Lung (tissue), 12 donors: ENCODE measurements around the gene EMILIN1. TPM values are rescaled to one million over a fixed set of nuclear protein-coding genes. Genes with fewer than 3 reads are reported as not detected.

Experiments
- ATAC-seq: fragments of 200-7000 bp; cut with Tn5 transposase; one replicate; pipeline ENCODE4 v1.9.1; 2020; ENCODE audit warnings: moderate number of reproducible peaks; ENCODE audit not compliant: insufficient read depth, low FRiP score
- DNase-seq, 3 donors: peaks; one replicate each; pipeline ENCODE4 v3.0.0-alpha.2; 2013 to 2017
- H3K27ac ChIP-seq, 2 donors: one replicate each; pipeline ENCODE4 v1.5.1; 2013; ENCODE audit warnings: mild to moderate bottlenecking in 2 of 2, moderate library complexity in 2 of 2, control low read depth in 1 of 2, inconsistent platforms in 1 of 2, low read depth in 1 of 2, low read length in 1 of 2
- H3K27me3 ChIP-seq, 3 donors: one replicate each; pipeline ENCODE4 v1.5.1; 2013; ENCODE audit warnings: low read length in 2 of 3; ENCODE audit not compliant: control insufficient read depth in 3 of 3, insufficient read depth in 3 of 3
- H3K36me3 ChIP-seq, 4 donors: one replicate each; pipeline ENCODE4 v1.5.1; 2013; ENCODE audit warnings: low read length in 4 of 4, mild to moderate bottlenecking in 1 of 4, moderate library complexity in 1 of 4; ENCODE audit not compliant: control insufficient read depth in 4 of 4, insufficient read depth in 4 of 4
- H3K4me1 ChIP-seq, 5 donors: one replicate each; pipeline ENCODE4 v1.5.1; 2013; ENCODE audit warnings: low read length in 5 of 5, mild to moderate bottlenecking in 2 of 5, moderate library complexity in 1 of 5; ENCODE audit not compliant: control insufficient read depth in 5 of 5, insufficient read depth in 5 of 5
- H3K4me3 ChIP-seq: one replicate; pipeline ENCODE4 v1.5.1; 2013; ENCODE audit warnings: mild to moderate bottlenecking, control low read depth, moderate library complexity
- H3K9ac ChIP-seq, 2 donors: one replicate each; pipeline ENCODE4 v1.5.1; 2013; ENCODE audit warnings: low read length in 2 of 2, control low read depth in 1 of 2; ENCODE audit not compliant: insufficient read depth in 1 of 2
- H3K9me3 ChIP-seq, 4 donors: one replicate each; pipeline ENCODE4 v1.5.1; 2013; ENCODE audit warnings: low read length in 3 of 4, mild to moderate bottlenecking in 1 of 4, moderate library complexity in 1 of 4; ENCODE audit not compliant: control insufficient read depth in 4 of 4, insufficient read depth in 3 of 4
- WGBS, 2 donors: extraction: QIAGEN DNeasy Blood & Tissue Kit; methylation state at CpG; one replicate each; pipeline ENCODE4 v1.1.7; 2013; 5-methylcytosine and 5-hydroxymethylcytosine counted together
- polyA plus RNA-seq, 2 donors: library from polyadenylated mRNA; stranded (reverse); fragments of 200-250 nt; gene quantifications; one replicate each; pipeline ENCODE4 v1.2.1, GENCODE V29; 2013
- total RNA-seq, 2 donors: library from RNA; depleted of rRNA in 1 of 2; stranded (reverse); fragments of >200 nt in 1 of 2; gene quantifications; one replicate each; pipeline ENCODE4 v1.2.1, GENCODE V29; 2014 to 2021
- TF ChIP-seq, protein P1 (sequence below): IDR thresholded peaks from 2 replicates; pipeline ENCODE4 v1.5.1; 2012; ENCODE audit warnings: mild to moderate bottlenecking; ENCODE audit errors: control extremely low read depth, extremely low read depth
- donor health status: control.
- donor health status: control.
- donor health status: Bipolar disorder and iron deficiency.
- donor health status: healthy.
- donor health status: DM: yes; HTN: yes; CAD: no.

The EMILIN1 gene
- total and polyA plus RNA-seq, 4 donors = 74.1 to 163 (median 93.5) TPM

DNA sequence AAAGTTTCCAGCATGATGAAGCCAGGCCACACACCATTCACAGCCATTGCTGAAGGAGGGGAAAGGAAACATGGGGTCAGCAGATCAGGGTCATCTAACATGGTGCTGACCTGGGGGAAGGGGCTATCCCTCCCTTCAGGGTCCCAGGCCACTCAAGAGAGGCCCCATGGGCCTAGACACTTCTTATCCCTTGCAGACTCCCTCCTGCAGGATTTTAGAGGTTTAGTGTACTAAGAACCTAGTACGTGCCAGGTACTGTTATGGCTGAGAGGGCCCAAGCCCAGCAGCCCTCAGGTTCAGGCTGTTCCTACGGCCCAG is 17.0 kb downstream of the EMILIN1 start:
- no peak for ATAC-seq
- no peak overlapping the region for H3K4me3 ChIP-seq
- TF ChIP-seq, protein P1, sequence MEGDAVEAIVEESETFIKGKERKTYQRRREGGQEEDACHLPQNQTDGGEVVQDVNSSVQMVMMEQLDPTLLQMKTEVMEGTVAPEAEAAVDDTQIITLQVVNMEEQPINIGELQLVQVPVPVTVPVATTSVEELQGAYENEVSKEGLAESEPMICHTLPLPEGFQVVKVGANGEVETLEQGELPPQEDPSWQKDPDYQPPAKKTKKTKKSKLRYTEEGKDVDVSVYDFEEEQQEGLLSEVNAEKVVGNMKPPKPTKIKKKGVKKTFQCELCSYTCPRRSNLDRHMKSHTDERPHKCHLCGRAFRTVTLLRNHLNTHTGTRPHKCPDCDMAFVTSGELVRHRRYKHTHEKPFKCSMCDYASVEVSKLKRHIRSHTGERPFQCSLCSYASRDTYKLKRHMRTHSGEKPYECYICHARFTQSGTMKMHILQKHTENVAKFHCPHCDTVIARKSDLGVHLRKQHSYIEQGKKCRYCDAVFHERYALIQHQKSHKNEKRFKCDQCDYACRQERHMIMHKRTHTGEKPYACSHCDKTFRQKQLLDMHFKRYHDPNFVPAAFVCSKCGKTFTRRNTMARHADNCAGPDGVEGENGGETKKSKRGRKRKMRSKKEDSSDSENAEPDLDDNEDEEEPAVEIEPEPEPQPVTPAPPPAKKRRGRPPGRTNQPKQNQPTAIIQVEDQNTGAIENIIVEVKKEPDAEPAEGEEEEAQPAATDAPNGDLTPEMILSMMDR = no peak

GRCh38 chr2:27095745-27096651 is 17.6 kb downstream of the EMILIN1 start:
- no peaks in the 10 kb centered on the region for H3K9me3 ChIP-seq
- H3K9ac ChIP-seq = no peak overlapping the region
- WGBS, 2 donors = 25 to 26% methylated on average over 18 of the region's 18 CpGs
- H3K36me3 ChIP-seq = peaks cover 0 to 4% (median 0%) of the 10 kb centered on the region in 4 donors
- H3K4me3 ChIP-seq = peak overlapping the region; percentile 1
- ATAC-seq = peak; percentile 73
- no peaks in the 10 kb centered on the region for H3K27me3 ChIP-seq
- peak; percentile 67 to 78 (median 74) for DNase-seq
- peaks cover 0 to 10% (median 7%) of the 10 kb centered on the region in 5 donors for H3K4me1 ChIP-seq
- H3K27ac ChIP-seq = peak overlapping the region in 1 of 2 donors; percentile 17
- TF ChIP-seq, protein P1 = no peak

More for the DNA sequence above, 17.0 kb downstream of the EMILIN1 start:
- no peaks in the 10 kb centered on the region for H3K9me3 ChIP-seq
- WGBS, 2 donors = 85 to 88% methylated on average over 2 of the region's 2 CpGs
- no peak overlapping the region for H3K27ac ChIP-seq
- no peak overlapping the region for H3K9ac ChIP-seq
- peaks cover 0 to 10% (median 7%) of the 10 kb centered on the region in 5 donors for H3K4me1 ChIP-seq
- DNase-seq = no peak
- peaks cover 0 to 4% (median 0%) of the 10 kb centered on the region in 4 donors for H3K36me3 ChIP-seq
- no peaks in the 10 kb centered on the region for H3K27me3 ChIP-seq

DNA sequence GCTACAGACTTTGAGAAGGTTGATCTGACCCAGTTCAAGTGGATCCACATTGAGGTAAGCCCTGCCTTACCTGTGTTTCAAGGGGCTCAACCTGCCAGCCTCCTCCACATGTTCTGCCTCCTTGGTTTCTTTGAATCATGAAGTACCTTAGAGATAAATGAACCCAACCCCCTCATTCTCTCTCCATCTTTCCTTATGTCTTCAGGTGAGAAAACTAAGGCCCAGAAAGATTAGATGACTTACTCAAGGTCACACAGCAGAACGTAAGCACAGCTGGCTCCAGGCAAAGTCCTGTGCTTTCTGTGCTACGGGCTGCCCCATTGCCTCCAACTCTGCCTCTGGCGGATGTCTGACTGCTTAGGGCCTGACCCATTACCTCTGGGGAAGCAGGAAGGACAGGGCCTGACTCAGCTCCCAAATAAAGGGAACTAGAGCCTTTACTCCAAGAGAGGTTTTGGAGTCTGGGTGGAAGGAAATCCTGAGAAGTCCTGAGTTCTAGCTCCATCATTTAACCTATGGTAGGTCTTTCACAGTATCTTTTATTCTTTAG is 18.4 kb downstream of the EMILIN1 start:
- no peaks in the 10 kb centered on the region for H3K9me3 ChIP-seq
- TF ChIP-seq, protein P1 = no peak
- peaks cover 0 to 10% (median 7%) of the 10 kb centered on the region in 5 donors for H3K4me1 ChIP-seq
- DNase-seq = no peak
- ATAC-seq = no peak
- no peak overlapping the region for H3K4me3 ChIP-seq
- H3K36me3 ChIP-seq = peaks cover 0 to 2% (median 0%) of the 10 kb centered on the region in 4 donors
- H3K27ac ChIP-seq = peak overlapping the region in 1 of 2 donors; percentile 5
- WGBS, 2 donors = 53 to 74% methylated on average over 3 of the region's 3 CpGs
- no peak overlapping the region for H3K9ac ChIP-seq
- no peaks in the 10 kb centered on the region for H3K27me3 ChIP-seq
